RWPE2 (cell line): ENCODE results near the gene NXN.

Source experiments
- ATAC-seq: fragments of 200-7000 bp; cut with Tn5 transposase; 3 replicates; pipeline ENCODE4 v1.9.1; 2021; ENCODE audit warnings: low read depth
- DNase-seq: peaks from one replicate; pipeline ENCODE4 v3.0.0-alpha.2; 2020; ENCODE audit warnings: low spot score
- H3K27ac ChIP-seq: fragments of 450-650 bp; 2 replicates; pipeline ENCODE4 v1.5.1; 2017; ENCODE audit warnings: mild to moderate bottlenecking; ENCODE audit not compliant: poor library complexity, severe bottlenecking
- H3K27me3 ChIP-seq: fragments of 250-450 bp; sonication (Bioruptor Pico); 2 replicates; pipeline ENCODE4 v1.5.1; 2021; ENCODE audit warnings: mild to moderate bottlenecking, moderate library complexity; ENCODE audit not compliant: insufficient read depth, poor library complexity, severe bottlenecking
- H3K36me3 ChIP-seq: fragments of 250-450 bp; sonication (Bioruptor Pico); 2 replicates; pipeline ENCODE4 v1.5.1; 2020; ENCODE audit warnings: low read depth, mild to moderate bottlenecking, moderate library complexity
- H3K4me1 ChIP-seq: fragments of 250-450 bp; sonication (Bioruptor Pico); 2 replicates; pipeline ENCODE4 v1.5.1; 2021; ENCODE audit warnings: mild to moderate bottlenecking, moderate library complexity; ENCODE audit not compliant: insufficient read depth, poor library complexity, severe bottlenecking
- H3K4me3 ChIP-seq: fragments of 250-450 bp; sonication (Bioruptor Pico); 2 replicates; pipeline ENCODE4 v1.5.1; 2021; ENCODE audit warnings: mild to moderate bottlenecking, moderate library complexity; ENCODE audit not compliant: severe bottlenecking
- H3K9me3 ChIP-seq: fragments of 250-450 bp; sonication (Bioruptor Pico); 2 replicates; pipeline ENCODE4 v1.5.1; 2021; ENCODE audit warnings: mild to moderate bottlenecking, moderate library complexity; ENCODE audit not compliant: severe bottlenecking
- CTCF ChIP-seq: fragments of 450-650 bp; IDR thresholded peaks from one replicate; pipeline ENCODE4 v1.5.1; 2017; ENCODE audit warnings: mild to moderate bottlenecking, moderate library complexity; ENCODE audit not compliant: poor library complexity, severe bottlenecking

The NXN gene

GRCh38 chr17:945672-946071, 33.9 kb downstream of the NXN start:
- DNase-seq (no peak), ATAC-seq (no peak)
- no peaks in the 10 kb centered on the region for H3K9me3 ChIP-seq
- no peaks in the 10 kb centered on the region for H3K27me3 ChIP-seq
- no peak for TF ChIP-seq CTCF
- peaks cover 3% of the 10 kb centered on the region for H3K4me1 ChIP-seq
- no peak overlapping the region for H3K27ac ChIP-seq
- no peak overlapping the region for H3K4me3 ChIP-seq
- H3K36me3 ChIP-seq: peaks cover 10% of the 10 kb centered on the region; the same call in 1 of the 2 replicates

- TF ChIP-seq CTCF: no peak
- Histone ChIP-seq H3K4me3 (no peak overlapping the region), H3K9me3 (no peaks in the 10 kb centered on the region), H3K27ac (no peak overlapping the region), H3K4me1 (no peaks in the 10 kb centered on the region), H3K27me3 (no peaks in the 10 kb centered on the region), H3K36me3 (peaks cover 10% of the 10 kb centered on the region; the same call in 1 of the 2 replicates)
- ATAC-seq: no peak
- no peak for DNase-seq
These were observed 35.2 kb downstream of the NXN start for GRCh38 chr17:944266-944826.

GRCh38 chr17:935485-935884, 44.1 kb downstream of the NXN start:
- H3K27ac ChIP-seq: no peak overlapping the region
- ATAC-seq: peak; percentile 30; the same call in 1 of the 3 replicates
- H3K4me3 ChIP-seq: no peak overlapping the region
- H3K9me3 ChIP-seq: no peaks in the 10 kb centered on the region
- no peak for TF ChIP-seq CTCF
- H3K36me3 ChIP-seq: peaks cover 18% of the 10 kb centered on the region; the same call in 1 of the 2 replicates
- H3K27me3 ChIP-seq: no peaks in the 10 kb centered on the region
- H3K4me1 ChIP-seq: peaks cover 46% of the 10 kb centered on the region
- no peak for DNase-seq

- TF ChIP-seq CTCF: no peak
- no peaks in the 10 kb centered on the region for H3K27me3 ChIP-seq
- H3K4me3 ChIP-seq: no peak overlapping the region
- no peaks in the 10 kb centered on the region for H3K9me3 ChIP-seq
- peak overlapping the region; percentile 70 for H3K27ac ChIP-seq
- DNase-seq (no peak), ATAC-seq (peak; percentile 92)
- peaks cover 18% of the 10 kb centered on the region; the same call in 1 of the 2 replicates for H3K36me3 ChIP-seq
- peaks cover 51% of the 10 kb centered on the region for H3K4me1 ChIP-seq
These were observed 46.1 kb downstream of the NXN start for GRCh38 chr17:933312-934073.

- ATAC-seq (no peak), DNase-seq (no peak)
- no peak for TF ChIP-seq CTCF
- no peaks in the 10 kb centered on the region for H3K27me3 ChIP-seq
- peaks cover 60% of the 10 kb centered on the region for H3K4me1 ChIP-seq
- H3K36me3 ChIP-seq: peaks cover 18% of the 10 kb centered on the region; the same call in 1 of the 2 replicates
- no peak overlapping the region for H3K4me3 ChIP-seq
- H3K9me3 ChIP-seq: no peaks in the 10 kb centered on the region
- peak overlapping the region; percentile 97 for H3K27ac ChIP-seq
These were observed 49.3 kb downstream of the NXN start for GRCh38 chr17:930258-930657.
